ENCODE results near the gene RNASET2. TPM values are rescaled to one million over a fixed set of nuclear protein-coding genes. Genes with fewer than 3 reads are reported as not detected.
"Not testable (repeated sequence)": the region's sequence is repeated elsewhere in the genome, so short reads cannot be mapped to it uniquely, and the experiment has no call there.

Gene RNASET2
- total RNA-seq, 1 donor from 2014 or later: 22.0 TPM

DNA sequence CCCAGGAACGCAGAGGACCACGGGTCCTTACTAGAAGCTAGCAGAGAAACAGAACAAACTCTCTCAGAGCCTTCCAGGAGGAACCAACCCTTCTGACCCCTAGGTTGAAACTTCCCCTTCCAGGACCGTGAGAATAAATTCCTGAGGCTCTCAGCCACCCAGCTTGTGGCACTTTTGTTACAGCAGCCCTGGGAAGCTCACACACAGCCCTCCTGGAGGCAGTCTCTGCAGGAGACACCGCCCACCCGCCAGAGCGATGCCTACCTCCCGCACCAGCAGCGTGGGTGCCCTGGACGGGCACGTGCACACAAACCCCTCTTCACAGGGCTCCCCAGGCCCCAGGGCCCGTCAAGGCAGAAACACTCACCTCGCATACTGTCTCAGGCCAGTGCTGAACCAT is 4.2 kb downstream of the RNASET2 start:
- Histone ChIP-seq H3K27me3 (ENCODE audit: insufficient read depth, low read length) (no peaks in the 10 kb centered on the region), H3K4me3 (ENCODE audit: insufficient read depth, low read depth, low read length) (no peak overlapping the region), H2AFZ (ENCODE audit: low read depth, low read length) (no peak overlapping the region), H3K27ac (ENCODE audit: low read depth, low read length) (no peak overlapping the region), H3K9me3 (ENCODE audit: insufficient read depth, low read depth, low read length) (no peaks in the 10 kb centered on the region), H4K20me1 (ENCODE audit: insufficient read depth, low read length) (no peaks in the 10 kb centered on the region), H3K79me2 (ENCODE audit: insufficient read depth, low read length) (no peaks in the 10 kb centered on the region), H3K4me1 (ENCODE audit: insufficient read depth, low read length) (peaks cover 12% of the 10 kb centered on the region), H3K36me3 (ENCODE audit: insufficient read depth, low read length) (no peaks in the 10 kb centered on the region), H3K4me2 (ENCODE audit: low read length) (no peak overlapping the region), H3K9ac (ENCODE audit: low read length) (no peak overlapping the region)
- H3K27ac Mint-ChIP-seq (ENCODE audit: unreplicated experiment): no peak overlapping the region
- H3K36me3 Mint-ChIP-seq (ENCODE audit: low read depth, unreplicated experiment): peaks cover 8% of the 10 kb centered on the region
- H3K4me1 Mint-ChIP-seq (ENCODE audit: low read depth, unreplicated experiment): no peaks in the 10 kb centered on the region
- DNase-seq (ENCODE audit: low read depth) (no peak), FAIRE-seq (no peak)
- TF ChIP-seq EZH2 (IDR thresholded peaks at IDR 0.05; ENCODE audit: insufficient read depth, low read length) (no peak), CTCF (IDR thresholded peaks at IDR 0.05; ENCODE audit: insufficient read depth, low read depth, low read length) (no peak)
- H3K27me3 Mint-ChIP-seq (ENCODE audit: low read depth, unreplicated experiment): no peaks in the 10 kb centered on the region
- H3K9me3 Mint-ChIP-seq (ENCODE audit: unreplicated experiment): peaks cover 2% of the 10 kb centered on the region
- H3K4me3 Mint-ChIP-seq (ENCODE audit: unreplicated experiment): no peak overlapping the region

GRCh38 chr6:166951670-166952060 is 4.7 kb downstream of the RNASET2 start:
- no peaks in the 10 kb centered on the region for H3K79me2 ChIP-seq (ENCODE audit: insufficient read depth, low read length)
- H3K4me1 Mint-ChIP-seq (ENCODE audit: low read depth, unreplicated experiment): no peaks in the 10 kb centered on the region
- H2AFZ ChIP-seq (ENCODE audit: low read depth, low read length): no peak overlapping the region
- H3K27me3 ChIP-seq (ENCODE audit: insufficient read depth, low read length): no peaks in the 10 kb centered on the region
- H3K4me3 Mint-ChIP-seq (ENCODE audit: unreplicated experiment): no peak overlapping the region
- H3K4me3 ChIP-seq (ENCODE audit: insufficient read depth, low read depth, low read length): no peak overlapping the region
- peaks cover 7% of the 10 kb centered on the region for H3K4me1 ChIP-seq (ENCODE audit: insufficient read depth, low read length)
- peaks cover 8% of the 10 kb centered on the region for H3K36me3 Mint-ChIP-seq (ENCODE audit: low read depth, unreplicated experiment)
- DNase-seq (ENCODE audit: low read depth): no peak
- no peaks in the 10 kb centered on the region for H3K9me3 ChIP-seq (ENCODE audit: insufficient read depth, low read depth, low read length)
- H3K27ac ChIP-seq (ENCODE audit: low read depth, low read length): no peak overlapping the region
- no peak overlapping the region for H3K4me2 ChIP-seq (ENCODE audit: low read length)
- H3K36me3 ChIP-seq (ENCODE audit: insufficient read depth, low read length): no peaks in the 10 kb centered on the region
- H4K20me1 ChIP-seq (ENCODE audit: insufficient read depth, low read length): no peaks in the 10 kb centered on the region
- no peak for TF ChIP-seq EZH2 (IDR thresholded peaks at IDR 0.05; ENCODE audit: insufficient read depth, low read length)
- TF ChIP-seq CTCF (IDR thresholded peaks at IDR 0.05; ENCODE audit: insufficient read depth, low read depth, low read length): no peak
- FAIRE-seq: no peak
- no peaks in the 10 kb centered on the region for H3K27me3 Mint-ChIP-seq (ENCODE audit: low read depth, unreplicated experiment)
- no peak overlapping the region for H3K9ac ChIP-seq (ENCODE audit: low read length)
- H3K9me3 Mint-ChIP-seq (ENCODE audit: unreplicated experiment): peaks cover 2% of the 10 kb centered on the region
- no peak overlapping the region for H3K27ac Mint-ChIP-seq (ENCODE audit: unreplicated experiment)

GRCh38 chr6:166950892-166951669 is 5.3 kb downstream of the RNASET2 start:
- peak overlapping the region; percentile 42 for H2AFZ ChIP-seq (ENCODE audit: low read depth, low read length)
- H3K9ac ChIP-seq (ENCODE audit: low read length); H3K4me3 Mint-ChIP-seq (ENCODE audit: unreplicated experiment); H3K9me3 ChIP-seq (ENCODE audit: insufficient read depth, low read depth, low read length); H3K27me3 Mint-ChIP-seq (ENCODE audit: low read depth, unreplicated experiment); H3K36me3 Mint-ChIP-seq (ENCODE audit: low read depth, unreplicated experiment); H3K27me3 ChIP-seq (ENCODE audit: insufficient read depth, low read length); H3K4me1 ChIP-seq (ENCODE audit: insufficient read depth, low read length); H3K4me2 ChIP-seq (ENCODE audit: low read length); H3K27ac Mint-ChIP-seq (ENCODE audit: unreplicated experiment); H4K20me1 ChIP-seq (ENCODE audit: insufficient read depth, low read length); H3K4me3 ChIP-seq (ENCODE audit: insufficient read depth, low read depth, low read length); FAIRE-seq; H3K9me3 Mint-ChIP-seq (ENCODE audit: unreplicated experiment); H3K36me3 ChIP-seq (ENCODE audit: insufficient read depth, low read length); H3K4me1 Mint-ChIP-seq (ENCODE audit: low read depth, unreplicated experiment); H3K79me2 ChIP-seq (ENCODE audit: insufficient read depth, low read length); H3K27ac ChIP-seq (ENCODE audit: low read depth, low read length): not testable (repeated sequence)
- peak; percentile 29 for DNase-seq (ENCODE audit: low read depth)
- peak; percentile 31 for TF ChIP-seq CTCF (IDR thresholded peaks at IDR 0.05; ENCODE audit: insufficient read depth, low read depth, low read length)

All from astrocyte (in vitro differentiated cells and primary cell).